Measurements from ENCODE around the gene PFDN4.
"Not testable (repeated sequence)": the region's sequence is repeated elsewhere in the genome, so short reads cannot be mapped to it uniquely, and the experiment has no call there.

The PFDN4 gene

DNA sequence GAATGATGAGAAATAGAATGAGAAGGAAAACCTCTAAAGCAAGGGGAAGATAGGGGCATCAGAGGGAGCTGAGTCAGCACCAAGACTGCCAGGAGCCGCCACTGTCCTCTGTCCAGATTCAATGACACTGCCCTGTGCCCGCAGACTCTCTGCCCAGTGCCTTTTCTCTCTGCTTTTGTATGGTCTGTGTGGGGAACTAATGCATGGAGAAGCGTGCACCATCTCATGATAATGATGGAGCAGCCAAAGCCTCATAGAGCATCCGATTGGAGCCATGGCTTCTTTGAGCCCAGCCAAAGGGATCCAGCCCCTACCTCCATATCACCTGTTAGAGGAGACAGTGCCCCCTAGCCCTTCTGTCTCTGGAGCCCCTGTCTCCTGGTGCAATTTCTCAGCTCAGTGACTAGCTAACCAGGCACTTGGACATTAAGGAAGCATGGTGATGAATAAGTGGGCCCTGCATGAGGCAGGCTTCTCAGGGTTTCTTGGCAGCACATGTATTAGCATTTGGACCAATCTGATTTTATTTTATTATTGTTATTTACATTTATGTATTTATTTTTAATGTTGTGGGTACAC, 6.5 kb upstream of the PFDN4 start:
- no peak for DNase-seq

GRCh38 chr20:54203281-54203680, 4.6 kb upstream of the PFDN4 start:
- DNase-seq, result no peak

DNA sequence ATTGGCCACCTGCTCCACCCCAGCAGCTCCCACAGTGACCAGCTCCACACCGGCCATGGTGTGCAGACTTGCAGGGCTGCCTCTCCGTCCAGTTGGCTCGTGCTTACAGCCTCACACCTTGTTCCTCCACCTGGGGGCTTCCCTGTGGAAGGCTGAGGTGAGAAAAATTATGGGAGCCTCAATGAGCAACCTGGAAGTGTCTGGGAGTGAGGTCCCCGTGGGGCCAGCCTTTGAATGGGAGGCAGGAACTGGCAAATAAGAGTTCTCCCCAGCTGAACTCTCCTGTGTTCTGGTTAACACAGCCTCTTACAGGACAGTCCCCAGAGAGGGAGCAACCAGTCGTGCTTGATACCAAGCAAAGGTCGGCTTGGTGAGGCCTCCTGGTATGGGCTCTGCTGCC, 3.8 kb upstream of the PFDN4 start:
- DNase-seq, result no peak

DNA sequence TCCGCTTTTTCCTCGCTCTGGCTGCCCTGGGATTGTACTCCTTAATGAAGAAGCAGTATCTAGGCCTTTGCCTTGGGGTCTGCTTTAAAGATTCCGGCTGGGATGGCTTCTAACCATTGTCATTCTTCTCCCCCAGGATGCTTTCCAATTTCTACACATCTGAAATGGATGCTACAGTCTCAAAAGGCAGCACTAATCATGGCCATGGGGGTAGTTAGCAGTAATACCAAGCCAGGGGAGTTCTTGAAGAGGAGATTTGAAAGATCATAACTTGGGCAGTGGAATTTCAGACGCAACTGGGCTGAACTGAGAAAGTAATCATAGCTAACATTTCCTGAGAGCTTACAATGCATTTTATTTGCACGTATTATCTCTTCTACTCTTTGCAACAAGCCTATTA, 3.4 kb upstream of the PFDN4 start:
- DNase-seq, result no peak

DNA sequence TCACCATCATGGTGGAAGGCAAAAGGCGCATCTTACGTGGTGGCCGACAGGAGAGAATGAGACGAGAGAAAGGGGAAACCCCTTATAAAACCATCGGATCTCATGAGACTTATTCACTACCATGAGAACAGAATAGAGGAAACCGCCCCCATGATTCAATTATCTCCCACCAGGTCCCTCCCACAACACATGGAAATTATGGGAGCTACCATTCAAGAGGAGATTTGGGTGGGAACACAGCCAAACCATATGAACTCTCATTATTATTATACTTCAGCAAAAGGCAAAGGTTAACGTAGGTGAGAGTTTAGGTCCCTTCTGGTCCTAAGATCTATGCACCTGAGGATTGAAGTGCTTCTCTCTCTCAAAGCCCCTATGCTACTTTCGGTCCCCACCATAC, 2.4 kb upstream of the PFDN4 start:
- peak; percentile 26 for DNase-seq

GRCh38 chr20:54207053-54207742, 689 bp upstream of the PFDN4 start:
- no peak for DNase-seq

DNA sequence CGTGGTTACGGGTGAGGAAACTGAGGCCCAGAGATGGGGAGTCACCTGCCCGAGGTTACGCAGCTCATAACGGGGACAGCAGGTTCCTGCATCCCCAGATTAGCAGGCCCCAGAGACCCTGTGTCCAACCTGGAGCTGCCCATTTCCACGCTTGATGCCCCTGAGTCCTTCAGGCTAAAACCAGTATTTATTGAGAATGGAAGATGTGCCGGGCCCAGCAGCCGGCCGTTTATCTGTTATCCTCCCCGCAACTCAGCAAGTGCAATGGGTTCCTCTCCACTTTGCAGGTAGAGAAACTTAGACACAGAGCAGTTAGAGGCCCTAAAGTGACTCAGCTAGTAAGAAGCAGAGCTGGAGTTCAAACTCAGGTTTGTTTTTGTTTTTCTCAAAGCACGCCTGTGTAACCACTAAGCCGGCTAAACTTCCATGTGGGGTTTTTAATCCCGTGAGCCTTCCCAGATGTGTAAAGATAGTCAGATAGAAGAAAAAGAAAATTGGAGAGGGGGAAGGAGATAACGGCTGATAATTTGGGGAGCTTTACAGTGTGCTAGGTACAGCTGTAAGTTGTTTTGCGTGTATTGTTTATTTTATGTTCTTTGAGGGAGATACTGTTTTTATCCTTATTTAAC, 775 bp downstream of the PFDN4 start:
- DNase-seq, result peak; percentile 29

- DNase-seq, result no peak
These were observed 1.4 kb downstream of the PFDN4 start for GRCh38 chr20:54209216-54209813.

GRCh38 chr20:54212226-54212625, 4.3 kb downstream of the PFDN4 start:
- no peak for DNase-seq

DNA sequence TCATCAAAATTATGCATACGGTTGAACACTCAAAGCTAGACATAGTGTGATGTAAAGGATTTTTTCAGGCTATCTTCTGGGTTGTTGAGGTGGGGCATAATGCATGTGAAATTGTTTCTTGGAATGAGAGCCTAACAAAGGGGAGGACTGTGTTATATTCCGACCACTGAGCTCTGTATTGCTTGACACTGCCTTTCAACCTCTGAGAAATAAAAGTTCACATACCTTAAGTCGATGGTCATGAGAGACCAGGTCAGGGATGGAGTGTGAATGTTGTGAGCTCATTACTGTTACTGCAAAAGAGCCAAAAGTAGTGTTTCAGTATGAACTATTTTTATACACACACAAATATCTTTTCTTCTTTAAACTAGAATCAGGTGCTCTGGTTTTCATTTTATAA, 5.0 kb downstream of the PFDN4 start:
- no peak for DNase-seq

GRCh38 chr20:54214566-54214965, 6.7 kb downstream of the PFDN4 start:
- no peak for DNase-seq

GRCh38 chr20:54215157-54215789, 7.4 kb downstream of the PFDN4 start:
- DNase-seq, result no peak

- DNase-seq, result no peak
These were observed 9.9 kb downstream of the PFDN4 start for GRCh38 chr20:54217762-54218161.

- DNase-seq, result no peak
These were observed 10.6 kb downstream of the PFDN4 start for GRCh38 chr20:54218470-54218869.

DNA sequence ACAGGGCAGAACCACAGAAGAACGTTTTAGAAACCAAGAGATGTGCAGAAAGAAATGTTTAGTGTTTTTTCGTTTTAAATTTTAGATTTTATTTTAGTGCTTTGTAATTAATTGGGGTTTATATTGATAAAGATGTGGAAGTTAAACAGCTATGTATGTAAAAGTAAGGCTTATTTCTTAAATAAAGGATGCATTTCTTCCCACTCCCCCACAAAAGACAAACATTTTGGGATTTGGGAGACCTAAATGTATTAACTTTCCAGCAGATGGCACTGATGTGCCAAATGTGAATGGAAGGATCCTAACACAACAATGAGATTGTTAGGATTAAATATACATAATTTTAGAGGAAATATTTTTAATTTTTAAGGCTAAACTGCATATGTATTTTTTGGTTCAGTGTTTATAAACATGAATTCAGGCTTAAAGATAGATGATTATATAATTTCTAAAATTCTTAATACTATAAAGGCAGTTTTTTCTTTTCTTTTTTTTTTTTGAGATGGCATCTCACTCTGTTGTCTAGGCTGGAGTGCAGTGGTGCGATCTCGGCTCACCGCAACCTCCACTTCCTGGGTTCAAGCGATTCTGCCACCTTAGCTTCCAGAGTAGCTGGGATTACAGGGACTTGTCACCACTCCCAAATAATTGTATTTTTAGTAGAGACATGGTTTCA, 12.0 kb downstream of the PFDN4 start:
- peak; percentile 31 for DNase-seq

GRCh38 chr20:54220722-54221121, 12.8 kb downstream of the PFDN4 start:
- DNase-seq, result no peak

GRCh38 chr20:54221353-54221752, 13.5 kb downstream of the PFDN4 start:
- peak; percentile 84 for DNase-seq

DNA sequence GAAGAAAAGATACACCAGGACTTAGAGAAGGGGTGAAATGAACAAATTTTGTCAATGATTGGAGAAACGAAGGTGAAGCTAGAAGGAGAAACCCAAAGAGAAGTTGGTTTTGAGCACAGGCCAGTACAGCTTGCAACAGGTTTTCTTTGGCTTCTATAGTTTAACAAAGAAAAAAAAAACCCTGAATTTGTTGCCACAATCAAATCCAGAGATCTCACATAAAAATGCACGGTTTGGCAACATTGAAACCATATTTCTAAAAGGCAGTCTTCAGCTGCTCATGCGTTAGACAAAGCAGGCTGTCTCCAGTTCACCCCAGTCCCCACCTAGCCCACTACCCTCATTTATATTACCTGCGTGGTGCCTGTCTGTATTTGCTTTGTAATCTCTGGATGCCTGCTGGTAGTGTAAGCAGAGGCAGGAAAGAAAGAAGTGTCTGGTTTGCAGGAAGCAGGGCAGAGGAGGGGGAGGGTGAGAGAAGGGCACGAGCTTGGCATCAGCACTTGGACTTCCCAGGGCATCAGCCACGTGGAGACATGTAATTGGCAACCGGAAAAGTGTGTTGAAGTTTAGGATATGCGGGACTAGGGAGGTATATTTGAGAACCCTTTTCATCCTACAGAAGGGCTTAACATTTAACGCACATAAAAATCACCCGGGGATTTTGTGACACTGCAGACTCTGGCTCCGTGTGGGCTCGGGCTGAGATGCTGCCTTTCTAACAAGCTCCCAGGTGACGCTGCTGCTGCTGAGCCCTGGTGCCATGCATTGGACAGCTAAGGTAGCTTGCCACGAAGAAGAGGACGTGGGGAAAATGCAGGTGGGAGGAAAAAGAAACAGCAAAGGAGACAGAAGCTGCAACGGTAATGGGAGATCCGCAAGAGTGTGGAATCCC, 14.4 kb downstream of the PFDN4 start:
- no peak for DNase-seq

GRCh38 chr20:54223285-54223684, 15.4 kb downstream of the PFDN4 start:
- DNase-seq, result no peak

DNA sequence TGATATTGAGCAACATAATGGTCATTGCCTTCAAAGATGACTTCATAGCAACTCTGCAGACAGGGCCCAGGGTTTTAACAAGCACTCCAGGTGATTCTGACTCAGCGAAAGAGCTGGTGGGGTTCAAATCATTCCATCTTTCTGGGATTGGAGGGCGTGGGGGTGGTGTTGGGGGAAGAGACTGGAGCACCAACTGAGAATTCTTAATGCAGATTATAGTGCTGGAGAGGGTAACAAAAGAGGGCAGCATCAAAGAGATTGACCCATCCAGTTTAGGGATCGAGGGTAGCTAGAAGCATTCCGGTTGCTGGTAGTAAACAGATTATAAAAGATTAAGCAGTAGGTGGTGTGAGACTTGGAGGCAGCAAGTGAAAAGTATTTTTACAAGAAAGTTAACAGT, 15.9 kb downstream of the PFDN4 start:
- no peak for DNase-seq

DNA sequence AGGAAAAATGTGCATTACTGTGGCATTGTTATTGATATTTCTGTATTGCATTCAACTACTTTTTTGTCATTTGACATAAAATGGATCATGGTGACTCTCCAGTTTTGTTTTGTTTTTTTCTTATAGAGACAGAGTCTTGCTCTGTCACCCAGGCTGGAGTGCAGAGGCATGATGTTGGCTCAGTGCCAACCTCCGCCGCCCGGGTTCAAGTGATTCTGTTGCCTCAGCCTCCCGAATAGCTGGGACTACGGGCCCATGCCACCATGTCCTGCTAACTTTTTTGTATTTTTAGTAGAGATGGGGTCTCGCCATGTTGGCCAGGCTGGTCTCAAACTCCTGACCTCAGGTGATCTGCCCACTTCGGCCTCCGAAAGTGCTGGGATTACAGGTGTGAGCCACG, 16.8 kb downstream of the PFDN4 start:
- DNase-seq, result not testable (repeated sequence)

- DNase-seq, result no peak
These were observed 19.4 kb downstream of the PFDN4 start for GRCh38 chr20:54227241-54227640.
